AG04450 (cell line): ENCODE results near the gene ADARB2. TPM values are rescaled to one million over a fixed set of nuclear protein-coding genes. Genes with fewer than 3 reads are reported as not detected.

Source experiments
- CTCF ChIA-PET: fragments of 300-600, 350-600 bp; formaldehyde crosslinking; extraction: SDS; loops from one replicate; lab custom pipeline; 2022; ENCODE audit warnings: antibody characterized with exemption, inconsistent platforms; lab: Charles Lee
- POLR2A ChIA-PET: fragments of 350-600 bp; formaldehyde crosslinking; extraction: SDS; loops from one replicate; lab custom pipeline; 2021; ENCODE audit warnings: antibody characterized with exemption, inconsistent platforms; lab: Yijun Ruan, JAX
- DNase-seq: peaks from one replicate; pipeline ENCODE4 v3.0.0-alpha.2; 2011; ENCODE audit warnings: low read depth, low spot score
- H3K27ac ChIP-seq: one replicate; pipeline ENCODE4 v1.5.1; 2012; ENCODE audit warnings: low read depth, low read length, control low read depth
- H3K27me3 ChIP-seq: one replicate; pipeline ENCODE4 v1.6.0; 2012; ENCODE audit warnings: low read length; ENCODE audit not compliant: control insufficient read depth, insufficient read depth
- H3K4me3 ChIP-seq: 2 replicates; pipeline ENCODE4 v1.5.1; 2011; ENCODE audit warnings: mild to moderate bottlenecking, low read depth, low read length, control low read depth
- H3K9me3 ChIP-seq: 2 replicates; pipeline ENCODE4 v1.5.1; 2012; ENCODE audit warnings: low read length; ENCODE audit not compliant: control insufficient read depth, insufficient read depth
- CTCF ChIP-seq: IDR thresholded peaks from 2 replicates; pipeline ENCODE4 v1.5.1; 2011; ENCODE audit warnings: low read depth, low read length, control low read depth, inconsistent platforms
- polyA plus RNA-seq: library from polyadenylated mRNA; depleted of rRNA; stranded (reverse); fragments of >200 nt; gene quantifications from 2 replicates; pipeline ENCODE4 v1.2.3, GENCODE V29; 2011

ADARB2 gene
- polyA plus RNA-seq, 1 experiment = not detected

GRCh38 chr10:1188558-1189135, 548.7 kb downstream of the ADARB2 start:
- no peak for TF ChIP-seq CTCF
- ChIA-PET CTCF (no interaction called here), POLR2A (no interaction called here)
- Histone ChIP-seq H3K27ac (no peak overlapping the region), H3K9me3 (no peaks in the 10 kb centered on the region; the same call in 1 of the 2 replicates), H3K4me3 (no peak overlapping the region), H3K27me3 (no peaks in the 10 kb centered on the region)
- no peak for DNase-seq

- CTCF ChIA-PET = no interaction called here
- Histone ChIP-seq H3K27me3 (no peaks in the 10 kb centered on the region), H3K27ac (no peak overlapping the region), H3K9me3 (no peaks in the 10 kb centered on the region; the same call in 1 of the 2 replicates), H3K4me3 (no peak overlapping the region)
- POLR2A ChIA-PET = no interaction called here
- TF ChIP-seq CTCF = no peak
- DNase-seq = no peak
Observed at GRCh38 chr10:1187855-1188557, 549.3 kb downstream of the ADARB2 start.

- CTCF ChIA-PET = no interaction called here
- POLR2A ChIA-PET = no interaction called here
- no peak for TF ChIP-seq CTCF
- H3K4me3 ChIP-seq = no peak overlapping the region
- no peaks in the 10 kb centered on the region; the same call in 1 of the 2 replicates for H3K9me3 ChIP-seq
- H3K27me3 ChIP-seq = no peaks in the 10 kb centered on the region
- no peak for DNase-seq
- no peak overlapping the region for H3K27ac ChIP-seq
Observed at GRCh38 chr10:1187151-1187854, 550.0 kb downstream of the ADARB2 start.

GRCh38 chr10:1186683-1186990, 550.7 kb downstream of the ADARB2 start:
- DNase-seq = no peak
- TF ChIP-seq CTCF = no peak
- POLR2A ChIA-PET = no interaction called here
- Histone ChIP-seq H3K9me3 (no peaks in the 10 kb centered on the region; the same call in 1 of the 2 replicates), H3K27ac (no peak overlapping the region), H3K27me3 (no peaks in the 10 kb centered on the region), H3K4me3 (no peak overlapping the region)
- CTCF ChIA-PET = no interaction called here
